IMR-90 (cell line): ENCODE data around the gene SIX2. TPM values are rescaled to one million over a fixed set of nuclear protein-coding genes. Genes with fewer than 3 reads are reported as not detected.

Source experiments
- ATAC-seq: fragments of 200-7000 bp; cut with Tn5 transposase; 2 replicates; pipeline ENCODE4 v1.9.1; 2020; ENCODE audit warnings: low read depth, mild to moderate bottlenecking, moderate library complexity
- BruUV-seq: library from RNA; stranded (reverse); fragments of 400-500 nt; replicated peaks from 2 replicates; lab custom pipeline; 2021; lab: Mats Ljungman, UMichigan
- CTCF ChIA-PET: fragments of 300-600 bp; formaldehyde crosslinking; extraction: SDS; loops from one replicate; lab custom pipeline; 2021; ENCODE audit warnings: antibody characterized with exemption; lab: Yijun Ruan, JAX
- POLR2A ChIA-PET: fragments of 300-600 bp; sonication (Branson Sonifier 250); formaldehyde crosslinking; loops from one replicate; lab custom pipeline; 2022; ENCODE audit warnings: antibody characterized with exemption; ENCODE audit not compliant: unreplicated experiment; lab: Charles Lee
- DNase-seq: peaks from one replicate; pipeline ENCODE4 v3.0.0; 2013
- H2AFZ ChIP-seq: replicated peaks from 2 replicates; pipeline ENCODE3; 2013; ENCODE audit warnings: low read length, mild to moderate bottlenecking; ENCODE audit not compliant: poor library complexity
- H2AK5ac ChIP-seq: 2 replicates; pipeline ENCODE4 v1.6.1; 2013; ENCODE audit warnings: low read depth, low read length, inconsistent platforms
- H2AK9ac ChIP-seq: replicated peaks from 2 replicates; pipeline ENCODE3; 2013; ENCODE audit warnings: mild to moderate bottlenecking, low read depth, low read length, moderate library complexity; ENCODE audit not compliant: poor library complexity
- H2BK120ac ChIP-seq: 2 replicates; pipeline ENCODE4 v1.6.1; 2013; ENCODE audit warnings: low read depth, low read length, inconsistent platforms
- H2BK15ac ChIP-seq: 3 replicates; pipeline ENCODE4 v1.6.1; 2013; ENCODE audit warnings: low read depth, low read length, inconsistent platforms
- H2BK20ac ChIP-seq: 2 replicates; pipeline ENCODE4 v1.6.1; 2013; ENCODE audit warnings: low read depth, mild to moderate bottlenecking, inconsistent platforms, low read length, moderate library complexity
- H2BK5ac ChIP-seq: 2 replicates; pipeline ENCODE4 v1.6.1; 2013; ENCODE audit warnings: mild to moderate bottlenecking, low read depth, low read length, inconsistent platforms; ENCODE audit not compliant: poor library complexity, severe bottlenecking
- H3K14ac ChIP-seq: replicated peaks from 2 replicates; pipeline ENCODE4 v1.6.1; 2013; ENCODE audit warnings: low read depth, low read length, inconsistent platforms
- H3K18ac ChIP-seq: 2 replicates; pipeline ENCODE4 v1.6.1; 2013; ENCODE audit warnings: low read depth, low read length, control low read depth
- H3K23ac ChIP-seq: 2 replicates; pipeline ENCODE4 v1.6.1; 2013; ENCODE audit warnings: low read depth, low read length, inconsistent platforms
- H3K27ac ChIP-seq: 2 replicates; pipeline ENCODE4 v1.5.1; 2013; ENCODE audit warnings: mild to moderate bottlenecking, control low read depth, low read length; ENCODE audit not compliant: insufficient read depth
- H3K27me3 ChIP-seq: 2 replicates; pipeline ENCODE4 v1.6.1; 2013; ENCODE audit warnings: low read length; ENCODE audit not compliant: control insufficient read depth, insufficient read depth
- H3K36me3 ChIP-seq: 2 replicates; pipeline ENCODE4 v1.6.1; 2013; ENCODE audit warnings: low read length, mixed read lengths; ENCODE audit not compliant: control insufficient read depth, insufficient read depth
- H3K4ac ChIP-seq: 2 replicates; pipeline ENCODE4 v1.6.1; 2013; ENCODE audit warnings: low read depth, low read length, inconsistent platforms
- H3K4me1 ChIP-seq: 2 replicates; pipeline ENCODE4 v1.6.1; 2013; ENCODE audit warnings: low read length, mixed read lengths; ENCODE audit not compliant: control insufficient read depth, insufficient read depth
- H3K4me2 ChIP-seq: 2 replicates; pipeline ENCODE4 v1.6.1; 2013; ENCODE audit warnings: low read depth, mild to moderate bottlenecking, control low read depth, low read length, moderate library complexity
- H3K4me3 ChIP-seq: 2 replicates; pipeline ENCODE4 v1.5.1; 2013; ENCODE audit warnings: low read depth, mild to moderate bottlenecking, control low read depth, low read length, moderate library complexity; ENCODE audit not compliant: insufficient read depth
- H3K56ac ChIP-seq: 2 replicates; pipeline ENCODE4 v1.6.1; 2013; ENCODE audit warnings: low read length, inconsistent platforms; ENCODE audit not compliant: insufficient read depth; ENCODE audit errors: extremely low read depth
- H3K79me1 ChIP-seq, 2 experiments: 2 replicates each; pipeline ENCODE4 v1.6.1; 2013; ENCODE audit warnings: low read length in 2 of 2, inconsistent platforms in 1 of 2, low read depth in 1 of 2
- H3K9ac ChIP-seq: 2 replicates; pipeline ENCODE4 v1.6.1; 2013; ENCODE audit warnings: low read depth, low read length, control low read depth
- H3K9me1 ChIP-seq: 2 replicates; pipeline ENCODE4 v1.6.1; 2013; ENCODE audit warnings: low read length, inconsistent platforms; ENCODE audit not compliant: insufficient read depth
- H3K9me3 ChIP-seq: 2 replicates; pipeline ENCODE4 v1.6.1; 2013; ENCODE audit warnings: low read length; ENCODE audit not compliant: control insufficient read depth, insufficient read depth
- H4K20me1 ChIP-seq: 2 replicates; pipeline ENCODE4 v1.6.1; 2013; ENCODE audit warnings: low read length, inconsistent platforms; ENCODE audit not compliant: insufficient read depth
- H4K5ac ChIP-seq: 2 replicates; pipeline ENCODE4 v1.6.1; 2013; ENCODE audit warnings: mild to moderate bottlenecking, low read depth, low read length, control low read depth
- H4K8ac ChIP-seq, 2 experiments: 2 replicates each; pipeline ENCODE4 v1.6.1; 2013; ENCODE audit warnings: low read depth in 2 of 2, low read length in 2 of 2, control low read depth in 1 of 2, inconsistent platforms in 1 of 2
- H4K91ac ChIP-seq: 2 replicates; pipeline ENCODE4 v1.6.1; 2013; ENCODE audit warnings: low read depth, low read length, inconsistent platforms; ENCODE audit not compliant: insufficient read depth
- BHLHE40 ChIP-seq: fragments of 150-350 bp; IDR thresholded peaks from 2 replicates; pipeline ENCODE4 v1.6.1; 2016; ENCODE audit warnings: mild to moderate bottlenecking, low read depth, low read length
- CEBPB ChIP-seq: IDR thresholded peaks from 2 replicates; pipeline ENCODE4 v1.6.1; 2012; ENCODE audit warnings: low read depth, low read length, improper control_type of control experiment
- FOS ChIP-seq: fragments of 150-350 bp; IDR thresholded peaks from 2 replicates; pipeline ENCODE4 v1.6.1; 2016; ENCODE audit warnings: low read depth, low read length
- MAFK ChIP-seq: IDR thresholded peaks from 2 replicates; pipeline ENCODE4 v1.6.1; 2012; ENCODE audit warnings: low read depth, low read length, improper control_type of control experiment
- MAZ ChIP-seq: IDR thresholded peaks from 2 replicates; pipeline ENCODE4 v1.6.1; 2012; ENCODE audit warnings: low read depth, mild to moderate bottlenecking, low read length, improper control_type of control experiment, moderate library complexity, borderline replicate concordance
- NFE2L2 ChIP-seq: fragments of 150-350 bp; IDR thresholded peaks from 2 replicates; pipeline ENCODE4 v1.6.1; 2016; ENCODE audit warnings: low read depth, mild to moderate bottlenecking, low read length
- POLR2A ChIP-seq: IDR thresholded peaks from 2 replicates; pipeline ENCODE4 v1.6.1; 2012; ENCODE audit warnings: mild to moderate bottlenecking, low read depth, low read length
- RAD21 ChIP-seq: IDR thresholded peaks from 2 replicates; pipeline ENCODE4 v1.6.1; 2012; ENCODE audit warnings: low read length, improper control_type of control experiment
- RCOR1 ChIP-seq: IDR thresholded peaks from 2 replicates; pipeline ENCODE4 v1.6.1; 2012; ENCODE audit warnings: mild to moderate bottlenecking, low read length, improper control_type of control experiment; ENCODE audit not compliant: insufficient replicate concordance
- RFX5 ChIP-seq: IDR thresholded peaks from 2 replicates; pipeline ENCODE4 v1.8.0; 2012; ENCODE audit warnings: low read depth, mild to moderate bottlenecking, low read length, moderate library complexity
- SMC3 ChIP-seq: fragments of 150-350 bp; IDR thresholded peaks from 2 replicates; pipeline ENCODE4 v1.6.1; 2016; ENCODE audit warnings: low read depth, mild to moderate bottlenecking, antibody characterized with exemption, low read length, moderate library complexity
- WGBS, 2 experiments: methylation state at CpG; one replicate each; pipeline versions ENCODE4 v1.1.5 to v1.1.7; 2013; ENCODE audit warnings: missing lambda C conversion rate in 2 of 2; ENCODE audit not compliant: insufficient read length in 1 of 2; ENCODE audit errors: extremely low coverage in 2 of 2; 5-methylcytosine and 5-hydroxymethylcytosine counted together
- dilution Hi-C: fragments of 300-500 bp; cut with HindIII; formaldehyde crosslinking; loops from one replicate; pipeline ENCODE4 v1.14.3; 2018; ENCODE audit warnings: low sequenced_read_pairs; ENCODE audit not compliant: unreplicated experiment
- in situ Hi-C: fragments of 300-500 bp; cut with MboI; formaldehyde crosslinking; loops from 3 replicates; pipeline ENCODE4 v1.14.3; 2019; ENCODE audit warnings: low sequenced_read_pairs, inconsistent platforms, mixed read lengths
- intact Hi-C: fragments of 100-400 bp; cut with micrococcal nuclease; formaldehyde crosslinking; loops from 2 replicates; pipeline ENCODE4 v1.10.0; 2022
- polyA plus RNA-seq, 3 experiments: library from polyadenylated mRNA; depleted of rRNA; stranded (reverse); fragments of >200 nt; gene quantifications; 2 replicates each; pipeline ENCODE4 v1.2.3, GENCODE V29; 2012; ENCODE audit warnings: low replicate concordance in 1 of 3
- total RNA-seq: library from RNA; depleted of rRNA; stranded (reverse); fragments of >200 nt; gene quantifications from 2 replicates; pipeline ENCODE4 v1.2.3, GENCODE V29; 2012
- TF ChIP-seq, protein P1 (sequence below): fragments of 150-350 bp; IDR thresholded peaks from 2 replicates; pipeline ENCODE4 v1.6.1; 2016; ENCODE audit warnings: low read depth, mild to moderate bottlenecking, low read length, moderate library complexity, borderline replicate concordance
- TF ChIP-seq, protein P2 (sequence below): fragments of 150-350 bp; IDR thresholded peaks from 2 replicates; pipeline ENCODE4 v1.6.1; 2017; ENCODE audit warnings: mild to moderate bottlenecking, antibody characterized with exemption, low read length, low read depth

Gene SIX2
- total and polyA plus RNA-seq, 2 of the 4 experiments (the other 2 are of a cell fraction): not detected

- no peak overlapping the region for H4K5ac ChIP-seq
- TF ChIP-seq BHLHE40: no peak
- TF ChIP-seq NFE2L2: no peak
- no peak for TF ChIP-seq RCOR1
- TF ChIP-seq POLR2A: no peak
- TF ChIP-seq RAD21: no peak
- TF ChIP-seq, protein P1, sequence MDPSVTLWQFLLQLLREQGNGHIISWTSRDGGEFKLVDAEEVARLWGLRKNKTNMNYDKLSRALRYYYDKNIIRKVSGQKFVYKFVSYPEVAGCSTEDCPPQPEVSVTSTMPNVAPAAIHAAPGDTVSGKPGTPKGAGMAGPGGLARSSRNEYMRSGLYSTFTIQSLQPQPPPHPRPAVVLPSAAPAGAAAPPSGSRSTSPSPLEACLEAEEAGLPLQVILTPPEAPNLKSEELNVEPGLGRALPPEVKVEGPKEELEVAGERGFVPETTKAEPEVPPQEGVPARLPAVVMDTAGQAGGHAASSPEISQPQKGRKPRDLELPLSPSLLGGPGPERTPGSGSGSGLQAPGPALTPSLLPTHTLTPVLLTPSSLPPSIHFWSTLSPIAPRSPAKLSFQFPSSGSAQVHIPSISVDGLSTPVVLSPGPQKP: no peak
- TF ChIP-seq CEBPB: no peak
- no peak for TF ChIP-seq SMC3
- TF ChIP-seq MAFK: no peak
- no peak for TF ChIP-seq MAZ
- TF ChIP-seq, protein P2, sequence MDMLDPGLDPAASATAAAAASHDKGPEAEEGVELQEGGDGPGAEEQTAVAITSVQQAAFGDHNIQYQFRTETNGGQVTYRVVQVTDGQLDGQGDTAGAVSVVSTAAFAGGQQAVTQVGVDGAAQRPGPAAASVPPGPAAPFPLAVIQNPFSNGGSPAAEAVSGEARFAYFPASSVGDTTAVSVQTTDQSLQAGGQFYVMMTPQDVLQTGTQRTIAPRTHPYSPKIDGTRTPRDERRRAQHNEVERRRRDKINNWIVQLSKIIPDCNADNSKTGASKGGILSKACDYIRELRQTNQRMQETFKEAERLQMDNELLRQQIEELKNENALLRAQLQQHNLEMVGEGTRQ: no peak
- TF ChIP-seq FOS: no peak
- no peak for TF ChIP-seq RFX5
- in situ Hi-C loops: no loop called here
- no peak overlapping the region for H3K23ac ChIP-seq
- no TSS peak for BruUV-seq
- CTCF ChIA-PET: no interaction called here
- H2BK20ac ChIP-seq: no peak overlapping the region
- H3K27ac ChIP-seq: no peak overlapping the region
- H3K9me3 ChIP-seq: no peaks in the 10 kb centered on the region
- 57% methylated on average over 3 of the region's 19 CpGs; no CpG with 5 or more reads in 1 of the 2 experiments for WGBS, 2 experiments
- H4K20me1 ChIP-seq: no peaks in the 10 kb centered on the region
- H3K9ac ChIP-seq: no peak overlapping the region
- no peak for DNase-seq
- H3K14ac ChIP-seq: no peak overlapping the region
- dilution Hi-C loops: no loop called here
- no peak overlapping the region for H2AK5ac ChIP-seq
- ATAC-seq: no peak
- H3K56ac ChIP-seq: no peak overlapping the region
- POLR2A ChIA-PET: no interaction called here
- H4K8ac ChIP-seq: no peak overlapping the region
- H3K4me1 ChIP-seq: no peaks in the 10 kb centered on the region
- no peak overlapping the region for H3K4ac ChIP-seq
- H3K36me3 ChIP-seq: no peaks in the 10 kb centered on the region
- H2AFZ ChIP-seq: no peak overlapping the region
- peaks cover 34% of the 10 kb centered on the region for H3K27me3 ChIP-seq
- no peaks in the 10 kb centered on the region for H3K79me1 ChIP-seq
- no peak overlapping the region for H3K18ac ChIP-seq
- no peak overlapping the region for H3K4me3 ChIP-seq
- no peak overlapping the region for H2BK15ac ChIP-seq
- no peak overlapping the region for H3K4me2 ChIP-seq
- H2BK120ac ChIP-seq: no peak overlapping the region
- H2AK9ac ChIP-seq: no peak overlapping the region
- H2BK5ac ChIP-seq: no peak overlapping the region
- H3K9me1 ChIP-seq: no peaks in the 10 kb centered on the region
- intact Hi-C loops: loop anchor here (10.0 kb wide), 1 partner anchor 45 kb away; no protein-coding TSS in a partner anchor
- H4K91ac ChIP-seq: no peak overlapping the region
Measured at GRCh38 chr2:45049569-45050336, 40.5 kb upstream of the SIX2 start.
